LNCAP (cell line): Measurements from ENCODE around the gene HNRNPUL1.

Experiments
- TF ChIP-seq, protein P1 (sequence below): fragments of 450-650 bp; IDR thresholded peaks from 2 replicates; pipeline ENCODE4 v1.5.1; 2017; ENCODE audit warnings: mild to moderate bottlenecking

HNRNPUL1 gene

GRCh38 chr19:41328157-41328841 is 64.1 kb downstream of the HNRNPUL1 start:
- TF ChIP-seq, protein P1, sequence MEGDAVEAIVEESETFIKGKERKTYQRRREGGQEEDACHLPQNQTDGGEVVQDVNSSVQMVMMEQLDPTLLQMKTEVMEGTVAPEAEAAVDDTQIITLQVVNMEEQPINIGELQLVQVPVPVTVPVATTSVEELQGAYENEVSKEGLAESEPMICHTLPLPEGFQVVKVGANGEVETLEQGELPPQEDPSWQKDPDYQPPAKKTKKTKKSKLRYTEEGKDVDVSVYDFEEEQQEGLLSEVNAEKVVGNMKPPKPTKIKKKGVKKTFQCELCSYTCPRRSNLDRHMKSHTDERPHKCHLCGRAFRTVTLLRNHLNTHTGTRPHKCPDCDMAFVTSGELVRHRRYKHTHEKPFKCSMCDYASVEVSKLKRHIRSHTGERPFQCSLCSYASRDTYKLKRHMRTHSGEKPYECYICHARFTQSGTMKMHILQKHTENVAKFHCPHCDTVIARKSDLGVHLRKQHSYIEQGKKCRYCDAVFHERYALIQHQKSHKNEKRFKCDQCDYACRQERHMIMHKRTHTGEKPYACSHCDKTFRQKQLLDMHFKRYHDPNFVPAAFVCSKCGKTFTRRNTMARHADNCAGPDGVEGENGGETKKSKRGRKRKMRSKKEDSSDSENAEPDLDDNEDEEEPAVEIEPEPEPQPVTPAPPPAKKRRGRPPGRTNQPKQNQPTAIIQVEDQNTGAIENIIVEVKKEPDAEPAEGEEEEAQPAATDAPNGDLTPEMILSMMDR = no peak

- TF ChIP-seq, protein P1 = no peak
These were observed 64.7 kb downstream of the HNRNPUL1 start for GRCh38 chr19:41328842-41329225.

DNA sequence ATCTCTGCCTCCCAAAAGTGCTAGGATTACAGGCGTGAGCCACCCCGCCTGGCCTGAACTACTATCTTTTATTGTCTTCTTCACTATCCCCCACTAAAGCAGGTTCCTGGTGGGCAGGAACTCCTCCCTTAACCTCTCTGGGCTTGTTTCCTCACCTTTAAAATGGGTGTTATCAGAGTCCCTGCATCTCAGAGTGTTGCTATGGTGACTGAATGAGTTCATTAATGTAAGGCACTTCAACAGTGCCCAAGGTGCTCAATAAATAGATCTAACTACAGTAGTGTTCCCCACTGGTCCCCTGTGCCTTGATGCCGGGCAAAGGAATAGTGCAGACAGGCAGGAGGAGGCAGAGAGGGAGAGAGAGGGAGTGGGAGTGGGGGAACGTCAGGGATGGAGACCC is 66.3 kb downstream of the HNRNPUL1 start:
- TF ChIP-seq, protein P1 = no peak

DNA sequence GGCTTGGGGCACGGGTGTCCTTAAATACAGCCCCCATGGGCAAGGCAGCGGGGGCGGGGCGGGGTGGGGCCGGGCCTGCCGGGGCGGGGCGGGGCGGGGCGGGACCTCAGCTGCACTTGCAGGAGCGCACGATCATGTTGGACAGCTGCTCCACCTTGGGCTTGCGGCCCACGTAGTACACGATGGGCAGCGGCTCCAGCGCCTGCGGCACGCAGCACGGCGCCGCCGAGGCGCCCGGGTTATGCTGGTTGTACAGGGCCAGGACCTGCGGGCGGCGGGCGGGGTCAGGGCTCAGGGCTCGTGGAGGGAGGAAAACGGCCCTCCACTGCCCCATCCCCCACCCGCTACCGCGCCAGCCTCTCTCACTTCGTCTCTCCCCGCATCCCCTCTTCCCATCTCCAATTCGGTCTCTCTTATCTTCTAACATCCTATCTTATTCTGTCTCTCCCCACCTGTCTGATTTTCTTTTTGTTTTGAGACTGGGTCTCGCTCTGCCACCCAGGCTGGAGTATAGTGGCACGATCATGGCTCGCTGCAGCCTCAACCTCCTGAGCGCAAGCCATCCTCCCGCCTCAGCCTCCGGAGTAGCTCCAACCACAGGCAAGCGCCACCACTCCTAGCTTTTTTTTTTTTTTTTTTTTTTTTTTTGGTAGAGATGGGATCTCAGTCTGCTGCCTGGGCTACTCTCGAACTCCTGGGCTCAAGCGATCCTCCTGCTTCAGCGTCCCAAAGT is 66.9 kb downstream of the HNRNPUL1 start:
- TF ChIP-seq, protein P1 = no peak

GRCh38 chr19:41332000-41332399 is 67.8 kb downstream of the HNRNPUL1 start:
- TF ChIP-seq, protein P1 = no peak

DNA sequence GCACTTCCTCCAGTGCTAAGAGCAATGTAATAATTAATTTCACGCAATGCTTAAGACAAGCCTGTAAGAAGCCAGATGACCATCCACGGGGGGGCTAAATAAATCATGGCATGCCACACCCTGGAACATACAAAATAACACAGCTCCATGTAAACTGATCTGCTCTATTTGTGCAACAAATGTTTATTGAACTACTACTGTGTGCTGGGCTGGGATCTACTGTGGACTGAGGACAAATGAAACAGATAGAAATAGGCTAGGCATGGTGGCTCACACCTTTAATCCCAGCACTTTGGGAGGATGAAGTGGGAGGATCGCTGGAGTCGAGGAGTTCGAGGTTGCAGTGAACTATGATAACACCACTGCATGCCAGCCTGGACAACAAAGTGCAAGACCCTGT is 68.3 kb downstream of the HNRNPUL1 start:
- TF ChIP-seq, protein P1 = no peak

DNA sequence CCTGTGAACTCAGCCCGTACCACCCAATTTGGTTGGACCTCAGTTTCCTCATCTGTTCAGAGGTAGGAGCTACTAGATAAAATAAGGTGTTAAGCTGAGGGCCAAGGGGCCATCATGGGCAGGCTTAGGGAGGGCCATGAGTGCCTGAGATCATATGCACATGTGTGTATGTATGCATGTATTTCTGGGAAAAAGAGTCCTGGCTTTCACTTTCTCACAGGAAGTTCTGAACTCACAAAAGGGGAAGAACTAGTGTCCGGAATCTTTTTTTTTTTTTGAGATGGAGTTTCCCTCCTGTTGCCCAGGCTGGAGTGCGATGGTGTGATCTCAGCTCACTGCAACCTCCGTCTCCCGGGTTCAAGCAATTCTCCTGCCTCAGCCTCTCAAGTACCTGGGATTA is 70.6 kb downstream of the HNRNPUL1 start:
- TF ChIP-seq, protein P1 = no peak
